ENCODE data around the gene RBM41.
"Not testable (repeated sequence)": the region's sequence is repeated elsewhere in the genome, so short reads cannot be mapped to it uniquely, and the experiment has no call there.

Gene RBM41

DNA sequence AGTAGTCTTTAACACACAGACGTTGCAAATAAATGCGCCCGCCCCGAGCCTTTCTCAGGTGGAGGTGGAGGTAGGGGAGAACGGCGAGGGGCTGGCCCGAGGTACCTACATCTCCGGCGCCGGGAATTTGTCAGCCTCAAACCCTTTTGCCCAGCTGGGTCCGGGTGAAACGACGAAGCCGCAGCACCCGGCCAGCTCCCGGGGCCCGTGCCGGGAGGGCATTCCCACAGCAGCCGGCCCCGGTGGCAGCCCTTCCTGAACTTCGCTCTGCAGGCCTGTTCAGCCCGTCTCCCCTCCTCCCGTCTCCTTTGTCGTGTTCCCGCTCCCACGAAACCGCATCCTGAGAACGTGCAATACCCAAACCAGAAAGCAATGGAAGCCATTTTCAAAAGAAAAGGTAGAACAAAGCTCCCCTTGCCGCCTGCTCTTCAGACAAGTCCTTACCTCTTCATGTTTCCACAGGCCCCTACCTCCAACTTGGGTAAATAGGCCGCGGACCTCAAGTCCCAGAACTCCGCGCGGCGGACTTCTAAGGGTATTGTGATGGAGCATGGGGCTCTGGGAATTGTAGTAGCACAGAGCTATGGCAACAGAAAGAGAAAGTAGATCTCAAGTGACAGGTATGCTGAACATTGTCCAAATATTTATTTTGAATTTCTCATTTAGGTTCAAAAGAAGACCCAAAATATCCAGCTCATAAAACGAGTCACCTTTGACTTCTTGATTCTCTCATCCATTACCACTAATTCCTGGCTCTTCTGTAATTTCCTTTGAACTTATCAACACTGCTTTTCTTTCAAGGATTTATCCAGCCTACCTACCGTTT is at the start of gene RBM41:
RBM41 (minus strand) TSS at position 501 of the 826 bp plus-strand sequence; CDS start at position 452, 49 bp downstream.
- in situ Hi-C loops (cut with HindIII; ENCODE audit: low sequenced_read_pairs): no loop called here

DNA sequence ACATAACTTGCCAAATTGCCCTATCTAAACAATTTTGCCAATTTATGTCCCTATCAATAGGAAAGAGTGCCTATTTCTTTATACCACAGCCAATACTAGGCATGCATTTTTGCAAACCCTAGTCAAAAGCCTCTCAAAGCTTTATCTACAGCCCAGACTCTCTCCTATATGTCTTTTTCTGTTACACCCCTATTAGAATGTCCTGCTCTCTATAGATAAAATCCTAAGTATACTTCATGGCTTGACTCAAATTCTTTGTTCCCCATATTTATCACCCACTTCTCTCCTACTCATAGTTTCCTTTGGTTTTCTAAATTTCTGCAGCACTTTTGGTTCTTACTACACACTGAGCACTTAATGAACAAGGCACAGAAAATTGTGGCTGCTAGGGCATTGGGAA is 49.6 kb upstream of the RBM41 start:
- in situ Hi-C loops (cut with HindIII; ENCODE audit: low sequenced_read_pairs): no loop called here

DNA sequence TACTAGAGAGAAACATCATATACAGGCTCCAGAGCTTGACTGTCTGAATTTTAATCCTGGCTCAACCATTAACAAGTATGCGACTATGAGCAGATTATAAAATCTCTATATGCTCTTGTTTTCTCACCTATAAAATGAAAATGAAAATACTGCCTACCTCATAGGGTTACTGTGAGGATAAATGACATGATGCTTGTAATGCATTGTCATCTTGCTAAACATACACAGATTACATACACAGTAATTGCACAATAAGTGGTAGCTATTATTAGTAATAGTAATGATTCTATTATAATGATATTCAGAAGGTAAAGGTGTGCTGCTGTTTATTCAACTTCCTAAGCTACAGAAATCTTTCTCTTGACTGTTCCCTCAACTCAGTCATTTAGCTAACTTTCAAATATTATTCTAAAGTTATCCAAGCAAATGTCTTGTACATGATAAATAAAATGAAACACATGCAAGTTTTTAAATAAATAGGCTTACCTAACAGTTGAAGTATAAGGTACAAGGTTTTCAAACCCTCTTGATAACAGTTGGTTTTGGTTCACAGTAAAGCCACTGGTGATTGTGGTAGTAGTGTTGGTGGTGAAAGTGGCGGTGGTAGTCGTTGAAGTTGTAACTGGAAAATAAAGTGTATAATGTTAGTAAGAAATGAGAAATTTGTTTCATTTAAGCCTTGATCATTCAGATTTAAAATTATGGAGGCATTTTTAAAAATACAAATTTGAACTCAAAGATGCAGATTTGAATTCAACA is 48.7 kb upstream of the RBM41 start:
- in situ Hi-C loops (cut with HindIII; ENCODE audit: low sequenced_read_pairs): no loop called here

DNA sequence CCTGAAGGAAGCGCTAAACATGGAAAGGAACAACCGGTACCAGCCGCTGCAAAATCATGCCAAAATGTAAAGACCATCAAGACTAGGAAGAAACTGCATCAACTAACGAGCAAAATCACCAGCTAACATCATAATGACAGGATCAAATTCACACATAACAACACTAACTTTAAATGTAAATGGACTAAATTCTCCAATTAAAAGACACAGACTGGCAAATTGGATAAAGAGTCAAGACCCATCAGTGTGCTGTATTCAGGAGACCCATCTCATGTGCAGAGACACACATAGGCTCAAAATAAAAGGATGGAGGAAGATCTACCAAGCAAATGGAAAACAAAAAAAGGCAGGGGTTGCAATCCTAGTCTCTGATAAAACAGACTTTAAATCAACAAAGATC is 39.0 kb upstream of the RBM41 start:
- in situ Hi-C loops (cut with HindIII; ENCODE audit: low sequenced_read_pairs): not testable (repeated sequence)

DNA sequence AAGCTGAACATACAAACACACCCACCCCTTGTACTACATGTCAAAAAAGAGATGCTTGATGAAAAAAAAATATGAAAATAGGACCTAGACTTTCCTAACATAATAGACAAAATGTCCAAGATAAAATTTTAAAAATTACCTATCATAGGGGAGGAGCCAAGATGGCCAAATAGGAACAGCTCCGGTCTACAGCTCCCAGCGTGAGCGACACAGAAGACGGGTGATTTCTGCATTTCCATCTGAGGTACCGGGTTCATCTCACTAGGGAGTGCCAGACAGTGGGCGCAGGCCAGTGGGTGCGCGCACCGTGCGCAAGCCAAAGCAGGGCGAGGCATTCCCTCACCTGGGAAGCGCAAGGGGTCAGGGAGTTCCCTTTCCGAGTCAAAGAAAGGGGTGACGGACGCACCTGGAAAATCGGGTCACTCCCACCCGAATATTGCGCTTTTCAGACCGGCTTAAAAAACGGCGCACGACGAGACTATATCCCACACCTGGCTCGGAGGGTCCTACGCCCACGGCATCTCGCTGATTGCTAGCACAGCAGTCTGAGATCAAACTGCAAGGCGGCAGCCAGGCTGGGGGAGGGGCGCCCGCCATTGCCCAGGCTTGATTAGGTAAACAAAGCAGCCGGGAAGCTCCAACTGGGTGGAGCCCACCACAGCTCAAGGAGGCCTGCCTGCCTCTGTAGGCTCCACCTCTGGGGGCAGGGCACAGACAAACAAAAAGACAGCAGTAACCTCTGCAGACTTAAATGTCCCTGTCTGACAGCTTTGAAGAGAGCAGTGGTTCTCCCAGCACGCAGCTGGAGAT is 37.2 kb upstream of the RBM41 start:
- in situ Hi-C loops (cut with HindIII; ENCODE audit: low sequenced_read_pairs): not testable (repeated sequence)

DNA sequence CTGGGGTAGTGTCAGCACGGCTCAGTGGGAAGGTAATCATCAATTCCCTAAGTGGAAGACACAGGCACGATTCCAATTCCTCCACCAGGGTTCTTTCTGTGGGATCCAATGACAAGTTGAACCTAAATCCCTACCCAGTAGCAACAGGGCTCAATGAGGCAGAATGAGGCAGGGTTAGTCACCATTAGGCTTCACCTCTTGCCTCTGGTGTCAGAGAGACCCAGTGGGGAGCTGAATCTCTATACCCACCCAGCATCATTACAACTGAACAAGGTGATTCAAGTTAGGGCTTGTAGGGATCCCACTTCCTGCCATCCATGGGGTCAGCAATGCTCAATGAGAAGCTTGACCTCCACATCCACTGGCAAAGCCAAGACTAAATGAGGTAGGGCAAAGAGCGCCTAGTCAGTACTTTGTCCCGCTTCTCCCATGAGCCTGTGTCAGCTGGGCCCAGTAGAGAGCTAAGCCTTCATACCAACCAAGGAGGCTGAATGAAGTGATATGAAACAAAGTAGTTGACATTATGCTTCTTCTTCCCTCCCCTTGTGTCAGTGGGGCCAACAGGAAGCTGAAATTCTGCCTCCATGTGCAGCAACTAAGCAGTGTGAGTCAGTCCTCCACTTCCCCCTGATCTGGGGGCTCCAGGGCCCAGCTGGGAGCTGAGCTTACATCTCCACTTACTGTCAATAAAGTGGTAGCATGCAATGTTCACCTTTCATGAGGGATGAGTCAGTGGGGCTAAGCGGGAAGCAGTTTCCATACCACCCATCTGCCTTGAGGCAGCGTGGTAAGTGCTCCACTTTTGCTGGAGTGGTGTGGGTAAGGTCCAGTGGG is 36.4 kb upstream of the RBM41 start:
- in situ Hi-C loops (cut with HindIII; ENCODE audit: low sequenced_read_pairs): no loop called here

DNA sequence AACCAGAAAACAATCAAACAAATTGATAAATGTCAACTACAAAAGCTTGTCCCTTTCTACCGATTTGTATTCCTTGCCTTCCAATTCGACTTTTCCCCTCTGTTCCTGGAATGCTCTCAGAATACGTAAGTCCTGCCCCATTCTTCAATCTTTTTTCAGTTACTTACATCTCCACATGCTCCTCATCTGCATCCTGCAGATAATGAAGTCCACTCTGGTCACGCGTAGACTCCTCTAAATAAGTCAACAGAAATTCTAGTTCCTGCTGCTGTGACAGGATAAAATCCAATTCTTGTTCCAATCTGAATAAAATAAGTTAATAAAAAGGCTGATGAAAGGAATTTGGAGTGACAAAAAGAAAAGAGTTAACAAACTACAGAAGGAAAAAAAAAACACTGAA is 34.4 kb upstream of the RBM41 start:
- in situ Hi-C loops (cut with HindIII; ENCODE audit: low sequenced_read_pairs): no loop called here

DNA sequence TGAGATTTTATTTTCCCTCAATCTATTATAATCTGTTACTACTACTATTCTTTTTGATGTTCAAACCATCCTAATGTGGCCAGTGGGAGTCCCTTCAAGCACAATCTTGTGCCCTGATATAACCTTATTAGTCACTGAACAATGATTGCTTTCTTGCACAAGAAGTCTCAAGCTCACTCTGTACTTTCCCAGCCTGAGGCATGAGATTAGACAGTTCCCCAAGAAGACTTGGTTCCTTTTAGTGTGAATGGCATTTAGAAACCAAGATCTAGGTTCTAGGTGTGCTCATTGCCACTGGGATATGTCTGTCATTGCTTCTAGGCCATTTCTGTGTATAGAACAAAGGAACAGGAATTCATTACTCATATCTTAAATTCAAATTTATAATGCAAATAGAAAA is 28.0 kb upstream of the RBM41 start:
- in situ Hi-C loops (cut with HindIII; ENCODE audit: low sequenced_read_pairs): loop anchor here (5.0 kb wide), 1 partner anchor 76 kb away; no protein-coding TSS in a partner anchor

DNA sequence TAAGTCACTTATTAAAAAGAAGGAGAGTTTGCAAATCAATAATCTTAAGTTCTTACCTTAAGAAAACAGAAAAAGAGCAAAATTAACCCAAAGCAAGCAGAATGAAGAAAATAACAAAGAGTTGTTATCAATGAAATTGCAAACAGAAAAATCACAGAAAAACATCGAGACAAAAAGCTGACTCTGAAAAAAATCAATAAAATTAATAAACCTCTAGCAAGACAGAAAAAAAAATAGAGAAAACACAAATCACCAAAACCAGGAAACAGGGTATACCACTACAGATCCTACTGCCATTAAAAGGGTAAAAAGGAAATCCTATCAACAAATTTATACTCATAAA is 17.3 kb upstream of the RBM41 start:
- in situ Hi-C loops (cut with HindIII; ENCODE audit: low sequenced_read_pairs): no loop called here

DNA sequence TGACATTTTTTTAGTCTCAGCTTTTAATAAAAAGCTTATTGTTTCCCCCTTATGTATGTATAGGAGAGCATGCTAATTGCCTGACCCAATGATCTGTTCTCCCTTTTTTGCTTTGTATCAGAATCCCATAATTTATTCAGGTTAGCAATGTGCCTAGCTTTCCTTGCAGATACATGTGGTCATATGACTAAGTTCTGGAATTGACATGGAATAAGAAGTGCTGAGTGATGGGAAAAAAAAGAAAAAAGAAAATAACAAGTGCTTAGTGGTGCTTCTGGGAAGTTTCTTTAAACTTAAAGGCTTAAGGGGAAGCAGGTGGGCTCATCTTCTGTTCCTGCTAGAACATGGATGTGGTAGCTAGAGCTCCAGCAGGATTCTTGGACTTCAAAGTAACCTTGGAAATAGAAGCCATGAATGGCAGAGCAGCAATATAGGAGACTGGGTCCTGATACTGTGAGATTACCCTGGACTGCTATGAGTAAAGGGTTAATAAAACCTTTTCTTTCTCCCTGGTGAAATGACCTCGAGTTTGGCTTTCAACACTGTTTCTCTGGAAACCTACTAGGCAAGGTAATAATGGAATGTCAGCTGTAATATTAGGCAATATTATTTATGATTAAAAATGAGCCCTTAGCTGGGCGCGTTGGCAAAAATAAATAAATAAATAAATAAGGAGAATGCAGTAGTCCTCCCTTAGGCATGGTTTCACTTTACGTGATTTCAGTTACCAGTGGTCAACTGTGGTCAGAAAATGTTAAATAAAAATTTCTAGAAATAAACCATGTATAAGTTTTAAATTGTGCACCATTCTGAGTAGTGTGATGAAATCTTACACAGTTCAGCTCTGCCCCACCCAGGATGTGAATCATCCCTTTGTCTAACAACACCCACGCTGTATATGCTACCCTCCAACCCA is 16.7 kb upstream of the RBM41 start:
- in situ Hi-C loops (cut with HindIII; ENCODE audit: low sequenced_read_pairs): no loop called here

DNA sequence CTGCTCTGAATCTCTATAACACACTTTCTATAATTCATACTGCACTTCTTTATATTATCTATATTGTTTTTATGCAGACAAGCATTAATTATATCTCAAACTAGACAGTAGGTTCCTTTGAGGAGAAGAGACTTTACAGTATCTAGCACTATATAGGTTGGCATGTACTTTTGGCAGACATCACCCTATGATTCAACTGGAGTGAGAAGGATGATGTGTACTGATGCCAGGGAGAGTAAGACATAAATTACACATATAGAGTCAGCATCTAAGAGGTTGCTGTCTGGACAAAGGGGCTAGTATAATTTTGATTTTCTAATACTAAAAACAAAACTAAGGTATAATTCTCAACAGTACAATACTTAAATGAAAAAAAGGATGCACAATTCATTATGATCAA is 5.1 kb upstream of the RBM41 start:
- in situ Hi-C loops (cut with HindIII; ENCODE audit: low sequenced_read_pairs): no loop called here

DNA sequence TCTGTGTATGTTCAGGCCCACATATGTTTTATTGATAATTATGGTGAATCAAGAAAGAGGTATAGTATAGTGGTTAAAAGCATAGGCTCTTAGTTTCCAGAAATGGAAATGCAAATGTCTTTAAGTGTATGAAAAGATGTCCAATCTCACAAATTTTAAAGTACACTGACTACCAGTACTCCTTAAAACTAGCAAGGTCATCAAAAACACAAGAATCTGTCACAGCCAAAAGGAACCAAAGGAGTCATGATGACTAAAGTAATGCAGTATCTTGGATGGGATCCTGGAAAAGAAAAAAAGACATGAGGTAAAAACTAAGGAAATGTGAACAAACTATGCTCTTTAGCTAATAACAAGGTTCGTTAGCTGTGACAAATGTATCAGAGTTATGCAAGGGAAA is 661 bp upstream of the RBM41 start:
- in situ Hi-C loops (cut with HindIII; ENCODE audit: low sequenced_read_pairs): no loop called here

DNA sequence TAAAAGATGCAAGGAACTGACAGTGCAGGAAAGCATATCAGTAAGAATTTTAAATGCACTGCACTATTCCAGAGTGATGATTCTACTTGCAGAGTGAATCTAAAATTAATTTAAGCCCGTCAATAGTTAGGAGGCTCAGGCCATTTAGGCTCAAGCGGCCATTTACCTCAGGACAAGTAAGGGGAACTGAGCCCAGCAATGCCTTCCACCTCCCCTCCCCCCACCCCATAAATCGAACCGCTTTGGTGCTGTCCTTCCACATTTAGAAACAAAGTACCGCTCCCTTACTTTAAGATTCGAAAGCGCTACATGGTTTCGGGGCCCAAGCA is 665 bp downstream of the RBM41 start:
- in situ Hi-C loops (cut with HindIII; ENCODE audit: low sequenced_read_pairs): no loop called here

DNA sequence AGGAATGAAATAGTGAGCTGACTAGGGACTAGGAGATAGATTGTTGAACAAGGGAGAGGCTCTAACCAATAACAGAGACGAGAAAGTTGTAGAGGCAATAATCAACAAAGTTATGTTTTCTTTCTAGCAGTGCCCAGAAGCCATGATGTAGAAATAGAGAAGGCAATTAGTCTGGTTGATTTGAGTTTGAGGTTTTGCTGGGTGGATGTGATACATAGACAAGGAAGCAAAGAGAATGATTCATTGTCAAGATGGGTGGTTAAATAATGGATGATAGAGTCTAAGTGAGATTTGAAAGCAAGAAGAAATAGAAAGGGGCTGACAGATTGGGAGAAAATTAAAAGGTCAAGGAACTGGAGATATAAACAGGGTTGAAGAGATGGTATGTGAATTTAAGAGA is 11.2 kb downstream of the RBM41 start:
- in situ Hi-C loops (cut with HindIII; ENCODE audit: low sequenced_read_pairs): no loop called here

DNA sequence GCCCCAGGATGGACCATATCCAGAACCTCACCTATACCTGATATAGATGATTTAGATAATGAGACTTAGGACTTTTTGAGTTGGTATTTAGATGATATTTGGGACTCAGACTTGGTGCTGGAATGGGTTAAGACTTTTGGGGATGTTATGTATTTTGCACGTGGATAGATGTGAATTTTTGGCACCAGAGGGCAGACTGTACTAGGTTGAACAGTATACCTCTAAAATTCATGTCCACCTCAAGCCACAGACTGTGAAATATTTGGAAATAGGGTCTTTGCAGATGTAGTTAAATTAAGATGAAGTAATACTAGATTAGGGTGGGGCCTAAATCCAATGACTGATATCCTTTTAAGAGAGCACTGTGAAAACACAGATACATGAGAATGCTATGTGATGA is 15.6 kb downstream of the RBM41 start:
- in situ Hi-C loops (cut with HindIII; ENCODE audit: low sequenced_read_pairs): no loop called here

DNA sequence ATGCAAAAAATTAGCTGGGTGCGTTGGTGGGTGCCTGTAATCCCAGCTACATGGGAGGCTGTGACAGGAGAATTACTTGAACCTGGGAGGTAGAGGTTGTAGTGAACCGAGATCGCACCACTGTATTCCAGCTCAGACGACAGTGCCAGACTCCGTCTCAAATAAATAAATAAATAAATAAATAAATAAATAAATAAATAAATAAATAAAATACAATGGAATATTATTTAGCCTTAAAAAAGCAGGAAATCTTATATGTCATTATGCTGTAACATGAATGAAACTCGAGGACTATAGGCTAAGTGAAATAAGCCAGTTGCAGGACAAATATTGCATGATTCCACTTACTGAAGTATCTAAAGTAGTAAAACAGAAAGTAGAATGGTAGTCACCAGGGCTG is 42.5 kb downstream of the RBM41 start:
- in situ Hi-C loops (cut with HindIII; ENCODE audit: low sequenced_read_pairs): no loop called here

DNA sequence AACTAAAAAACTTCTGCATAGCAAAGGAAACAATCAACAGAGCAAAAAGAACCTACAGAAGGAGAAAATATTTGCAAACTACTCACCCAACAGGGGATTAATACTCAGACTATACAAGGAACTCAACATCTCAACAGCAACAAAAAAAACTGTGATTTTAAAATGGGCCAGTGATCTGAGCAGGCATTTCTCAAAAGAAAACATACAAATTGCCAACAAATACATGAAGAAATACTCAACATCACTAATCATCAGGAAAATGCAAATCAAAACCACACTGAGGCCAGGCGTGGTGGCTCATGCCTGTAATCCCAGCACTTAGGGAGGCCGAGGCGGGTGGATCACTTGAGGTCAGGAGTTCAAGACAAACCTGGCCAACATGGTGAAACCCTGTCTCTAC is 60.9 kb downstream of the RBM41 start:
- in situ Hi-C loops (cut with HindIII; ENCODE audit: low sequenced_read_pairs): not testable (repeated sequence)

DNA sequence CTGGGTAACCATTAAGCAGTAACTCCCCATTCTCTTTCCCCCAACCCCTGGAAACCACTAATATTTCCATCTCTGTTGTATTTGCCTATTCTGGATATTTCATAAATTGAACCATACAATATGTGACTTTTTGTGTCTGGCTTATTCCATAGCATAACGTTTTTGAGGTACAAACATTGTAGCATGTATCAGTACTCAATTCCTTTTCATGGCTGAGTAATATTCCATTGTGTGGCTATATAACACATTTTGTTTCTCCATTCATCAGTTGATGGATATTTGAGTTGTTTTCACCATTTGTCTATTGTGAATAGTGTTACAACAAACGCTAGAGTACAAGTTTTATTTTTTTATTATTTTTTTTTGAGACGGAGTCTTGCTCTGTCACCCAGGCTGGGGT is 63.6 kb downstream of the RBM41 start:
- in situ Hi-C loops (cut with HindIII; ENCODE audit: low sequenced_read_pairs): loop anchor here (5.0 kb wide), 1 partner anchor 68 kb away; no protein-coding TSS in a partner anchor

DNA sequence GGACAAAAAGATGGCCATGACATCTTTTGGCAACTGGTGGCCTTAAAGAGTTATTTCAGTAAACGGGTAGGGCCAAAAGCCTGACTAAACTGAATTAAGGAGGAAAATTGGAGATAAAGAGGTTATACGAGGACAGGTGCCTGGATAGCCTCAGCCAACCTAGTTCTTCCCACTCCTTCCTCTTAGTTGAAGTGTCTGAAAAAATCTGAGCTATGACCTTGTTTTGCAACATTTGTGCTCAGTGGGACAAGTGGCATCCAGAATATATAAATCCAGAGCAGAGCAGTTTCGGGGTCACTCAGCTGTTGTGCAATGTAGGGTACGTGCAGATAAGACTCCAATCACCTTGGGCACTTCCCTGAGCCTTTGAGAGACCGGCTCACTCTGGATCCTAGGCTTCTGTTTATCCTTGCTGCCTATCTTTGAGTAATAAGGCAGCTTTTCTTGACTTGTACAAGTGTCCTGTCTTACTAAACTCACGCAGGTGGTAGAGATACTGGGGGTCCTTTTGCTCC is 68.4 kb downstream of the RBM41 start:
- in situ Hi-C loops (cut with HindIII; ENCODE audit: low sequenced_read_pairs): loop anchor here (5.0 kb wide), 1 partner anchor 63 kb away; no protein-coding TSS in a partner anchor

Data from endothelial cell of hepatic sinusoid (primary cell).